HuH-7 (cell line): ENCODE data around the gene LILRB3.
"Not testable (repeated sequence)": the region's sequence is repeated elsewhere in the genome, so short reads cannot be mapped to it uniquely, and the experiment has no call there.

Experiments
- DNase-seq: peaks from one replicate; pipeline ENCODE4 v3.0.0; 2011; ENCODE audit warnings: low spot score

Gene LILRB3

DNA sequence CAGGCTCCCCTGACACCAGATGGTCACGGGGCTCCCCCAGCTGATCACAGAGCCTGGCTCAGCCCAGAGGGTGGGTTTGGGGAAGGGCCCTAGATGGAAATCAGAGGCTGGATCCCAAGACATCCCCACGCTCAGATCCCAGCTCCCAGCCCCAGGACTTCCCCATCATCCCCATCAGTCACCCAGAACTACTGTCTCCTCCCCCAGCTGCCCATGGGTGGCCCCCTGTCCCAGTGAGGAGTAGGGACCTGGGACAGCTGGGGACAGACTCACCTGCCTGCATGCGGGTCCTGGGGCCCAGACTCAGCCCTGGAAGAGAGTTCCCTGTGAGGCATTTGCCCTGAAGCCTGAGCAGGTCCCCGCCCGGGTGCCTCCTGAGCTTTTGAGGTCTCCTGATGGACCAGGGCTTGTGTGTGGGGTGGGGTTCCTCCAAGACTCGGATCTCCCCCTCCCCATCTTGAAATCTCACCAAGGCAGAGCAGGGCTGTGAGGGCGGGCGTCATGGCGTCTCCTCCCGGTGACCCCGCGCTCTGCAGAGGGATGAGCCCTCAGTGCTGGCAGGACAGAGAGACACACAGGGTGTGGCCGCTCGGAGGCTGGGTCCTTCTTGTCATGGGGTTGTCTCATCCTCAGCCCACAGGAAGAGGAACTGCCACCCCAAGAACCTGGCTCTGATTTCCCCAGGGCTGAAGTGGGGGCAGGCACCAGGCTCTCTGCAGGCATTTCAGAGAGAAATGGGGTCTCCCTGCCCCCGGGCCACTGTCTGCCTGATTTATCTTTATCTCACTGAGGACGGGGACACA is at the start of gene LILRB3:
TSS of gene LILRB3 (minus strand) at position 534 of the 803 bp plus-strand sequence. CDS start at position 503, 31 bp downstream.
- not testable (repeated sequence) for DNase-seq

GRCh38 chr19:54272181-54272580 is 49.4 kb upstream of the LILRB3 start:
- not testable (repeated sequence) for DNase-seq

DNA sequence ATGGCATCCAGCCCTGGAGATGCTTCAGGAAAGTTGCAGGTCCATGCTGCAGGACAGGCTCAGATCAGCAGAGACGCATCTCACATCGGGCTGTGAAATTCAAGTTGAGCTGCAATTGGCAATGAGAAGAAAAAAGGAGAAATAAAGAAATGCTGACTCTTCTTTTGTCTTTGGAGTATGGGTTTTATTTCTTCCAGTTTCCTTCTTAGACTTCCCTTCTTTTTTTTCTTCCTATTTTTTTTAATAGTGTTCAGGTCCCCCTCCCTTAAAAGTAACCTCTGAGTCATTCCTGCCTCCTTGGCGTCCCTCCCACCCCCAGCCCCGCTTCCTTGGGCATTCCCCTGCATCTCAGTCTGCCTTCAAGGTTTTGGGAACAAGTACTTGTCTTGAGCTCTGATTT is 48.8 kb upstream of the LILRB3 start:
- DNase-seq: not testable (repeated sequence)

DNA sequence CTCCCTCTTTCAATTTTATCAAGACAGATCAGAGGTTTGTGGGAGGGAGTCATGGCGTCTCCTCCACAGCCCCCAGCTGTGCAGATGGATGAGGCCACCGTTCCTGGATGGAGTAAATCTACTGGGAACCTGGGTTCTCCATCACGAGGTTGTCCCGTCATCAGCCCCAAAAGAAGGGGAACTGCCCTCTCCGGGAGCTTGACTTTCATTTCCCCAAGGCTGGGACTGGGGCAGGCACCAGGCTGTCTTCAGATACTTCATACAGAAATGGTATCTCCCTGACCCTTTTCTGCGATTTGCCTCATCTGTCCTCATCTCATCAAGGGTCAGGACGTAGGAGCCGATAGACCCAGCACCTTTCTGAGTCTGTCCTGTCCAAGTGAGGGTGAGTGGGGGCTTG is 48.3 kb upstream of the LILRB3 start:
- no peak for DNase-seq

DNA sequence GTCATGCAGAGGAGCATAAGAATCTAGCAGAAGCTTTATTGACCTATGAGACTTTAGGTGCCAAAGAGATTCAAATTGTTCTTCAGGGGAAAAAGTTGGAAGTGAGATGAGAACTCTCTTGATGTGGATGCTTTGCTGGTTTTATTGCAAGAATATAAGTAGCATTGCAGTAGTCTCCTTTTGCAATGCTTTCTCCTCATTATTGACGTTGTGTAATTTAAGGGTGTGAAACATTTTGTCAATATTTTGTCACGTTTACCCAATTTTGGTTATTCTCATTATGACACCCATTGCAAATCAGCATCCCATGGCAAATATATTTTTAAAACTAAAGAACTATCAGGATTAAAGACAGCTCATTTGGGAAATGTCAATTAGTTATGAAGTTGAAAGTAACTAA is 46.1 kb upstream of the LILRB3 start:
- DNase-seq: no peak

DNA sequence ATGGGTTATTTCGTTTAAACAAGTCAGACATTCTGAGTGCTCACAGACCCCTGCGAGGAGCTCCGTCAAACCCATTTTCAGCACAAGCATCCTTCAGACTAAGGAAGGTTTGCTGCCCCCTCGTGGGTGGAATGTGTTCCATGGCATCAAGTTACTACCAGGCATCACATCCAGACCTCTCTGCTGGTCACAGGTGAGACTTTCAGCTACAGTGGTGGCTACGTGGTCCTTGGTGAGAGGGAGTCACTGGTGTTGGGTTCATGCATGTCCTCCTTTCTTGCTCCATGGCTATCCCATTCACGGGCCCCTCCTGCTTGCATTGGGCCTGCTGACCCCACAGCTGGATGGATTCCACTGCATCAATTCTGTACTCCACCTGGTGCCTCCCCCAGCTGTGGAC is 43.3 kb upstream of the LILRB3 start:
- DNase-seq: peak; percentile 74

- DNase-seq: no peak
Measured at GRCh38 chr19:54262470-54262869, 39.7 kb upstream of the LILRB3 start.

DNA sequence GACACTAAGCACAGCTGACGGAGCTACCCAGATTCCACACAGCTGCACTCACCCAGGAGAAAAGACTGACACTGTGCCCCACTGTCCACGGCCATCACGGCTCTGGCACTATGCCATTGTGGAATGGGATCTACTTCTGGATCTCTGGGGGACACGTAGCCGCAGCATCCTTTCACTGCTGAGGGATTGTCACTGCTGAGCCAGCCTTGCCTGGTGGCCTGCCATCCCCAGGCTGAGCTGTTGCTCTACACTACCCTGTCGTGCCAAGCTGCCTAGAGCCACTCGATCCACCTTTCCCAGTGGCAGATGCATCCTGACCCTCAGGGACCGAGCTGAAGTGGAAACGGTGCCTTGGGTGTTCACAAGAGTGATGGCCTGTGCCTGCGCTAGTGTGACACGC is 39.3 kb upstream of the LILRB3 start:
- DNase-seq: no peak

- DNase-seq: no peak
Measured at GRCh38 chr19:54257116-54257480, 34.3 kb upstream of the LILRB3 start, which contains the start of gene LILRB5. Gene LILRB5 (minus strand): TSS chr19:54257273. CDS start chr19:54257193, 80 bp downstream.

DNA sequence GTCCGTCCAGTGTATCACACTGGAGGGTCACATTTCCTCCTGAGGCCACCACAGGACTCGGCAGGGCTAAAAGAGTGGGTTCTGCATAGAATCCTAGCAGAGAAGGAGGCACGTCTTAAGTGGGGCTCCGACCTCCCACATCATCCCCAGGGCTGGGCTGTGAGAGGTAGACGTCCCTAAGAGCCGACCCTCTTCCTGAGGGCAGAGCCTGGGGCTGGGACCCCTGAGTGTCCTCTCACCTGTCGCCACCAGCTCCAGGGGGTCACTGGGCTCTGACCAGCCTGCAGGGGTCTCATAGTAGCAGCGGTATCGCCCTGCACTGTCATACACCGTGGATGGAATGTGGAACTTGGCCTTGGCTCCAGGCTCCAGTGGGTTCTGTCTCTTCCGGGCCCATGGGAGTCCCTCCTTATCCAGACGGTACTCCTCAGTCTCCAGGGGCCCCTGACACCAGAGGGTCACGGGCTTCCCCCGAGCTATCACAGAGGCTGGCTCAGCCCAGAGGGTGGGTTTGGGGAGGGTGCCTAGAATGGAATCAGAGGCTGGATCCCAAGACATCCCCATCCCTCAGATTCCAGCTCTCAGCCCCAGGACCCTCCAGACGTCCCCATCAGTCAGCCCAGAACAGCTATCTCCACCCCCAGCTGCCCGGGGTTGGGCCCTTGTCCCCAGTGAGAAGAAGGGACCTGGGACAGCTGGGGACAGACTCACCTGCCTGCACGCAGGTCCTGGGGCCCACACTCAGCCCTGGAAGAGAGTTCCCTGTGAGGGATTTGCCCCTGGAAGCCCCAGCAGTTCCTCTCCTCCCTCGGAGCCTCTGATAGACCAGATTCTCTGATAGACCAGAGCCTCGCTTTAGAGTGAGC is 33.7 kb upstream of the LILRB3 start:
- no peak for DNase-seq

- no peak for DNase-seq
Measured at GRCh38 chr19:54255105-54255775, 32.4 kb upstream of the LILRB3 start.

DNA sequence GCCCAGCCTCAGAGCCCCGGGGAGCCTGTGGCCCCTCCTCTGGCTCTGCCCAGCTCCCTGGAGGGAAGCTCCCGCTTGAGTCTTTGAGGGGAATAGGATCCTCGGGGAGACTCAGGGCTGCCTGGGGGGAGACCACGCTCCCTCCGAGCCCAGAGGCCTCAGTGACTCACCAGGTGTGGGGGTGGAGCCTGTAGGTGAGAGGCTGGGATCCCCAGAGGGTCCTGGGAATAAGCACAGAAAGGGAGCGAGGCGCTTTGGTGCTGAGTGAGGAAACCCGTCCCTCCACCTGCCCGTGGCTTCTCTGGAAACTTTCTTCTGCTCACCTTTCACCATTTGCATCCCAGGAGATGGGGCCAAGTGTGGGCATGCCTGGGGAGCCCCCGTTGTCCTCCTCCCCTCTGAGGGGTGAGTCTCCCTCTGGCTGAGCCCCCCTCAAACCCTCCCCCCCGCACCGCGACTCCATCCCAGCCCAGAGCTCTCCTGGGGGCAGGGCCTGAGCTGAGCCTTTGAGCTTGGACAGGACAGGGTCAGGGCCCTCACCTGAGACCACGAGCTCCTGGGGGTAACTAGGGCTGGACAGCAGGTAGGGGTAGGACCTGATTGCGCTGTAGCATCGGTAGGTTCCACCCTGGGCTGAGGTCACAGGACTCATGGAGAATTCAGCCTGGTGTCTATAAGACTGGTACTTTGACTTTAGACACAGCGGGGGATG is 31.5 kb upstream of the LILRB3 start:
- no peak for DNase-seq

DNA sequence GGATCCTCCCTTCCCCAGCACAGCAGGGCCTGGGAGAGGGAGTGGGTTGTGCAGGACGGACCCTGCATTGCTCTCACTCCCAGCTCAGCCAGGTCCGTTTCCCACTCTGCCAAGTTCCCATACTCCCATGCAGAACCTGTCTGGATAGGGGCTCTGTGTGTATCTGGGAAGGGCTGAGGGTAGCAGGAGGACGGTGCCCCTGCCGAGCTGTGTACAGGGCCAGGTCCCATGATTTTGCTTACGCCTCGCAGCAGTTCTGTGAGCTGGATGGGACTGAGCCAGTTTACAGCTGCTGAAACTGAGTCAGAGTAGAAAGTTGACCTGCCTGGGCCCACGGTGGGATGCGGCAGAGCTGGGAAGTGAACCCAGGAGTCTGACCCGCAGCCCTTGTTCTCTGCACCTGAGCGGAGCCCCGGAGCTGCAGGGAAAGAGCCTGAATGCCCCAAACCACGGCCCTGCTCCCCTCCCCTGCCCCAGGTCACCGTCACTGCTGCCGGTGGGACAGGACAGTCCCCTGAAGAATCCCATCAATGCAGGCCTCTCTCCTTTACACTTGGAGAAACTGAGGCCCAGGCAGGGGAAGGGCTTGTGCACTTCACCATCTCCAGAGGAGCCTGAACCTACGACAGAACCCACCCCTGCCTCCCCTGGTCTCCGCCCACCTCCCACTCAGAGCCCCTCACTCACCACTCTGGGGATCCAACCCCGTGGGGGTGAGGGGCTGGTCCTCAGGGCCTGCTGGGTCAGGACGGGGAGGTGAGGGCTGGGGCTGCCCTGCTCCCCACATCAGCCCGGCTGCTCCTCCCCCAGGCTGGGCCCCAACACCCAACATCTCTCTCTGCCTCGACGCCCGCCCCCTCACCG is 30.8 kb upstream of the LILRB3 start:
- DNase-seq: no peak

- DNase-seq: no peak
Measured at GRCh38 chr19:54252845-54253244, 30.0 kb upstream of the LILRB3 start.

DNA sequence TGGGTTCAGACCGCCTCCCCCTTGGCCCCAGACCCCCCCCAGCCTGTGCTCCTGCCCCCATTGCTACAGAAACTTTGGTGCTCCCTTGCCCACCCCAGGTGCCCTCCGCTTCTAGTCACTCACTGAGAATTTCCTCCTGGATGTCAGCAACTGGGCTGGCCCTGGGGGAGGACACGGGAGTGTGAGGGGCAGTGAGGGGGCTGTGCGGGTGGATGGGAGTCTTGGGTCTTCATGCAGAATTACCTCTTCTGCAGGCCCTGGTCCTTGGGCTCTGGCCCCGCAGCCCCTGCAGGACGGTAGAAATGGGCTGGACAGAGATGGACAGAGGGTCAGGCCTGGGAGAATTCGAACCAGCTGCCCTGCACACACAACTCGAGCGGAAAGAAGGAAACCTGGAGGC is 29.4 kb upstream of the LILRB3 start:
- DNase-seq: no peak

DNA sequence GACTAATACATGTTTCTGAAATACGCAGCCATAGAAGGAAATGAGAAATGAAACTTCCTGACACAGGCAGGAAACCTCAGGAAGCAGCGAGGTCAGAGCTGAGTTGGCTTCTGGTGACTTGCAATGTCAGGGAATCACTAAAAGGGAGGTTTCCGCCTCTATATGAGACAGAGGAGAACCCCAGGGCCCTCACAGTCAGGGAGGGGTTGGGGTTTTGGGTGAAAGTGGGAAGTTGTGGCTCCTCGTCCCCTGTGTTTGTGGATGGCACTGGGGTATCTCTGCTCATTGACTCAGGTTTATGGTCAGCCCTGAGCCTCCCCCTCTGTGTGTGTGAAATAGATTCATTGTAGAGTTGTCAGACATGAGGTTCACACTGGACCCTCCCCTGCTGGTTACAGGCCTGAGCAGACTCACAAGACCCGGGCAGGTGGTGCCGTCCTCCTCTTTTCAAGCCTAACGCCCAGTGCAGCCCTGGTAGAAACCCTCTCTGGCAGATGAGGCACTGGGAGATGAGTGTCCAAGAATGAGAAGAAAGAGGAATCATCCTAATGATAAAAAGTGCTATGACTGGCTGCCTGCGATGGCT is 25.3 kb upstream of the LILRB3 start:
- DNase-seq: no peak

- DNase-seq: no peak
Measured at GRCh38 chr19:54247106-54247930, 24.5 kb upstream of the LILRB3 start.

GRCh38 chr19:54245936-54246335 is 23.1 kb upstream of the LILRB3 start:
- DNase-seq: no peak

DNA sequence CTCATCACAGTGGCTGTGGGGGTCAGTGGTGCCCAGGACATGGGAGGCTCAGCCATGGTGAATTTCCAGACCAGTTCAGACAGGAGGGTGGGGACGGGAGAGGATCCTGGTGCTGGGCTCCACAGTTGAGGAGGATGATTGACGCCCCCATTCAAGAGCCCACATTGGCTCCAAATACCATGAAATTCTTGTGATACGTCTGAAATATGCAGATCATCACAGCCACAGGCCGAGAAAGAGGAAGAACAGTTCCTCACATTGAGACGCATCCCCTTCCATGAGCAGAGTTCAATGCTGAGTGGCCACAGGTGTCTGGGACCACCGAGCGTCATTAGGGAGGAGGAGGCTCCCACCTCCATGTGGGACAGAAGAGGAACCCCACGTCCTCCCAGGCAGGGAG is 21.0 kb upstream of the LILRB3 start:
- DNase-seq: not testable (repeated sequence)

GRCh38 chr19:54242646-54243045 is 19.8 kb upstream of the LILRB3 start, which contains the start of gene LILRA6:
Gene LILRA6 (minus strand): TSS chr19:54242790.
- not testable (repeated sequence) for DNase-seq
